Fibroblast of lung (primary cell): Measurements from ENCODE around the gene TNRC18.
"Not testable (repeated sequence)": the region's sequence is repeated elsewhere in the genome, so short reads cannot be mapped to it uniquely, and the experiment has no call there.

ENCODE experiments used
- EZH2 ChIP-seq: IDR thresholded peaks from 2 replicates; pipeline ENCODE4 v1.5.1; 2012; ENCODE audit warnings: low read length, control low read depth, mild to moderate bottlenecking; ENCODE audit errors: missing control alignments
- TF ChIP-seq, protein P1 (sequence below), 2 donors: IDR thresholded peaks in 1 of 2; conservative IDR thresholded peaks in 1 of 2; 1 replicate in 1 of 2; 2 replicates in 1 of 2; pipeline ENCODE4 v1.5.1; 2011 to 2012; ENCODE audit warnings: low read length in 2 of 2, control low read depth in 1 of 2, inconsistent platforms in 1 of 2, low read depth in 1 of 2, mild to moderate bottlenecking in 1 of 2

- not testable (repeated sequence) for TF ChIP-seq EZH2
- TF ChIP-seq, protein P1, sequence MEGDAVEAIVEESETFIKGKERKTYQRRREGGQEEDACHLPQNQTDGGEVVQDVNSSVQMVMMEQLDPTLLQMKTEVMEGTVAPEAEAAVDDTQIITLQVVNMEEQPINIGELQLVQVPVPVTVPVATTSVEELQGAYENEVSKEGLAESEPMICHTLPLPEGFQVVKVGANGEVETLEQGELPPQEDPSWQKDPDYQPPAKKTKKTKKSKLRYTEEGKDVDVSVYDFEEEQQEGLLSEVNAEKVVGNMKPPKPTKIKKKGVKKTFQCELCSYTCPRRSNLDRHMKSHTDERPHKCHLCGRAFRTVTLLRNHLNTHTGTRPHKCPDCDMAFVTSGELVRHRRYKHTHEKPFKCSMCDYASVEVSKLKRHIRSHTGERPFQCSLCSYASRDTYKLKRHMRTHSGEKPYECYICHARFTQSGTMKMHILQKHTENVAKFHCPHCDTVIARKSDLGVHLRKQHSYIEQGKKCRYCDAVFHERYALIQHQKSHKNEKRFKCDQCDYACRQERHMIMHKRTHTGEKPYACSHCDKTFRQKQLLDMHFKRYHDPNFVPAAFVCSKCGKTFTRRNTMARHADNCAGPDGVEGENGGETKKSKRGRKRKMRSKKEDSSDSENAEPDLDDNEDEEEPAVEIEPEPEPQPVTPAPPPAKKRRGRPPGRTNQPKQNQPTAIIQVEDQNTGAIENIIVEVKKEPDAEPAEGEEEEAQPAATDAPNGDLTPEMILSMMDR (conservative IDR thresholded peaks at IDR 0.05 in 1 of 2, IDR thresholded peaks at IDR 0.05 in 1 of 2; ENCODE audit: low read depth in 1 of 2, low read length in 2 of 2): not testable (repeated sequence)
Measured at GRCh38 chr7:5318613-5319012, 105.0 kb downstream of the TNRC18 start.
